Central memory CD8-positive, alpha-beta T cell (primary cell): Measurements from ENCODE around the gene CCL5.

Experiments used
- ATAC-seq: fragments of 150-1000 bp; cut with Tn5 transposase; replicated peaks from 2 replicates; pipeline ENCODE4 v1.10.0; 2022; ENCODE audit warnings: mild to moderate bottlenecking, moderate FRiP score, moderate number of reproducible peaks; ENCODE audit not compliant: poor library complexity, severe bottlenecking; ENCODE audit errors: extremely low read depth
- DNase-seq, 2 donors: peaks; one replicate each; pipeline ENCODE4 v3.0.0; 2021; ENCODE audit warnings: low spot score in 2 of 2
- H3K27ac Mint-ChIP-seq: one replicate; pipeline ENCODE4 v1.8.0; 2022; ENCODE audit warnings: low read depth, mild to moderate bottlenecking, moderate library complexity, mixed read lengths
- H3K27me3 Mint-ChIP-seq: one replicate; pipeline ENCODE4 v1.8.0; 2022; ENCODE audit warnings: mixed read lengths
- H3K36me3 Mint-ChIP-seq: one replicate; pipeline ENCODE4 v1.8.0; 2022; ENCODE audit warnings: mild to moderate bottlenecking, moderate library complexity, mixed read lengths; ENCODE audit not compliant: insufficient read depth
- H3K4me1 Mint-ChIP-seq: one replicate; pipeline ENCODE4 v1.8.0; 2022; ENCODE audit warnings: mixed read lengths
- H3K4me3 Mint-ChIP-seq: one replicate; pipeline ENCODE4 v1.8.0; 2022; ENCODE audit warnings: mild to moderate bottlenecking, moderate library complexity, mixed read lengths
- H3K9me3 Mint-ChIP-seq: one replicate; pipeline ENCODE4 v1.8.0; 2022; ENCODE audit warnings: mixed read lengths

Gene CCL5

GRCh38 chr17:35879773-35880654, at the start of gene CCL5:
TSS of gene CCL5 (minus strand) at chr17:35880360.
- H3K9me3 Mint-ChIP-seq, result no peaks in the 10 kb centered on the region
- H3K27me3 Mint-ChIP-seq, result no peaks in the 10 kb centered on the region
- H3K4me1 Mint-ChIP-seq, result peaks cover 48% of the 10 kb centered on the region
- peaks cover 51% of the 10 kb centered on the region for H3K36me3 Mint-ChIP-seq
- H3K27ac Mint-ChIP-seq, result peak within 1 kb of the TSS; percentile 94
- H3K4me3 Mint-ChIP-seq, result peak within 1 kb of the TSS; percentile 96
- DNase-seq (peak; percentile 51 to 73), ATAC-seq (peak; percentile 84)

GRCh38 chr17:35927714-35928113, 47.6 kb upstream of the CCL5 start:
- Mint-ChIP-seq H3K27ac (no peak overlapping the region), H3K4me3 (no peak overlapping the region), H3K36me3 (peaks cover 5% of the 10 kb centered on the region), H3K9me3 (no peaks in the 10 kb centered on the region), H3K4me1 (peaks cover 24% of the 10 kb centered on the region), H3K27me3 (no peaks in the 10 kb centered on the region)
- ATAC-seq (no peak), DNase-seq (no peak)

- H3K27me3 Mint-ChIP-seq, result no peaks in the 10 kb centered on the region
- ATAC-seq (no peak), DNase-seq (no peak)
- H3K27ac Mint-ChIP-seq, result no peak overlapping the region
- no peaks in the 10 kb centered on the region for H3K9me3 Mint-ChIP-seq
- peaks cover 3% of the 10 kb centered on the region for H3K36me3 Mint-ChIP-seq
- no peak overlapping the region for H3K4me3 Mint-ChIP-seq
- peaks cover 11% of the 10 kb centered on the region for H3K4me1 Mint-ChIP-seq
Observed at GRCh38 chr17:35923609-35924114, 43.5 kb upstream of the CCL5 start.

GRCh38 chr17:35920229-35920628, 40.1 kb upstream of the CCL5 start:
- ATAC-seq, result no peak

GRCh38 chr17:35918665-35919064, 38.5 kb upstream of the CCL5 start:
- Mint-ChIP-seq H3K4me3 (no peak overlapping the region), H3K27me3 (no peaks in the 10 kb centered on the region), H3K27ac (no peak overlapping the region), H3K4me1 (peaks cover 32% of the 10 kb centered on the region), H3K36me3 (peaks cover 3% of the 10 kb centered on the region), H3K9me3 (no peaks in the 10 kb centered on the region)
- ATAC-seq, result peak; percentile 32
- DNase-seq, result no peak

More at GRCh38 chr17:35920229-35920628, 40.1 kb upstream of the CCL5 start:
- H3K4me1 Mint-ChIP-seq, result peaks cover 23% of the 10 kb centered on the region
- DNase-seq, result no peak
- no peaks in the 10 kb centered on the region for H3K9me3 Mint-ChIP-seq
- no peak overlapping the region for H3K4me3 Mint-ChIP-seq
- H3K27me3 Mint-ChIP-seq, result no peaks in the 10 kb centered on the region
- H3K36me3 Mint-ChIP-seq, result peaks cover 3% of the 10 kb centered on the region
- H3K27ac Mint-ChIP-seq, result no peak overlapping the region

- no peak for DNase-seq
- no peaks in the 10 kb centered on the region for H3K27me3 Mint-ChIP-seq
- H3K4me1 Mint-ChIP-seq, result peaks cover 42% of the 10 kb centered on the region
- no peak overlapping the region for H3K4me3 Mint-ChIP-seq
- ATAC-seq, result no peak
- no peaks in the 10 kb centered on the region for H3K9me3 Mint-ChIP-seq
- no peak overlapping the region for H3K27ac Mint-ChIP-seq
- H3K36me3 Mint-ChIP-seq, result peaks cover 3% of the 10 kb centered on the region
Observed at GRCh38 chr17:35917519-35918213, 37.5 kb upstream of the CCL5 start.

- H3K27ac Mint-ChIP-seq, result no peak overlapping the region
- no peak for DNase-seq
- H3K4me1 Mint-ChIP-seq, result peaks cover 48% of the 10 kb centered on the region
- no peaks in the 10 kb centered on the region for H3K9me3 Mint-ChIP-seq
- no peak for ATAC-seq
- no peak overlapping the region for H3K4me3 Mint-ChIP-seq
- H3K36me3 Mint-ChIP-seq, result no peaks in the 10 kb centered on the region
- no peaks in the 10 kb centered on the region for H3K27me3 Mint-ChIP-seq
Observed at GRCh38 chr17:35915153-35915964, 35.2 kb upstream of the CCL5 start.

- Mint-ChIP-seq H3K4me3 (no peak overlapping the region), H3K36me3 (no peaks in the 10 kb centered on the region), H3K9me3 (no peaks in the 10 kb centered on the region), H3K27ac (no peak overlapping the region), H3K4me1 (peaks cover 52% of the 10 kb centered on the region), H3K27me3 (no peaks in the 10 kb centered on the region)
- DNase-seq, result no peak
- ATAC-seq, result no peak
Observed at GRCh38 chr17:35914354-35914753, 34.2 kb upstream of the CCL5 start.

GRCh38 chr17:35913609-35914008, 33.4 kb upstream of the CCL5 start:
- ATAC-seq, result peak; percentile 36
- no peaks in the 10 kb centered on the region for H3K27me3 Mint-ChIP-seq
- no peak for DNase-seq
- peak overlapping the region; percentile 25 for H3K4me3 Mint-ChIP-seq
- H3K9me3 Mint-ChIP-seq, result no peaks in the 10 kb centered on the region
- no peaks in the 10 kb centered on the region for H3K36me3 Mint-ChIP-seq
- H3K27ac Mint-ChIP-seq, result no peak overlapping the region
- peaks cover 57% of the 10 kb centered on the region for H3K4me1 Mint-ChIP-seq

- Mint-ChIP-seq H3K4me1 (peaks cover 57% of the 10 kb centered on the region), H3K9me3 (no peaks in the 10 kb centered on the region), H3K27ac (no peak overlapping the region), H3K4me3 (peak overlapping the region; percentile 25), H3K27me3 (no peaks in the 10 kb centered on the region), H3K36me3 (no peaks in the 10 kb centered on the region)
- DNase-seq (no peak), ATAC-seq (no peak)
Observed at GRCh38 chr17:35912942-35913341, 32.8 kb upstream of the CCL5 start.

GRCh38 chr17:35912339-35912912, 32.3 kb upstream of the CCL5 start:
- H3K36me3 Mint-ChIP-seq, result no peaks in the 10 kb centered on the region
- no peak for ATAC-seq
- H3K4me3 Mint-ChIP-seq, result no peak overlapping the region
- H3K4me1 Mint-ChIP-seq, result peaks cover 62% of the 10 kb centered on the region
- H3K9me3 Mint-ChIP-seq, result no peaks in the 10 kb centered on the region
- no peaks in the 10 kb centered on the region for H3K27me3 Mint-ChIP-seq
- H3K27ac Mint-ChIP-seq, result peak overlapping the region; percentile 19
- DNase-seq, result no peak

- DNase-seq, result no peak
- no peaks in the 10 kb centered on the region for H3K36me3 Mint-ChIP-seq
- no peaks in the 10 kb centered on the region for H3K9me3 Mint-ChIP-seq
- H3K27ac Mint-ChIP-seq, result no peak overlapping the region
- no peak overlapping the region for H3K4me3 Mint-ChIP-seq
- H3K4me1 Mint-ChIP-seq, result peaks cover 49% of the 10 kb centered on the region
- no peak for ATAC-seq
- H3K27me3 Mint-ChIP-seq, result no peaks in the 10 kb centered on the region
Observed at GRCh38 chr17:35909408-35909807, 29.2 kb upstream of the CCL5 start.
